Parathyroid adenoma (tissue), 2 donors: ENCODE measurements around the gene PRUNE2.

Experiments
- H2AFZ ChIP-seq: fragments of 300-600 bp; sonication (generic); one replicate; pipeline ENCODE4 v1.7.0; 2017; ENCODE audit warnings: antibody characterized with exemption, mild to moderate bottlenecking
- H3K27ac ChIP-seq: fragments of 300-600 bp; sonication (generic); one replicate; pipeline ENCODE4 v1.7.0; 2017
- H3K27me3 ChIP-seq: fragments of 300-600 bp; sonication (generic); one replicate; pipeline ENCODE4 v1.7.0; 2017; ENCODE audit warnings: low read length; ENCODE audit not compliant: control insufficient read depth, insufficient read depth
- H3K36me3 ChIP-seq: fragments of 300-600 bp; sonication (generic); one replicate; pipeline ENCODE4 v1.7.0; 2017; ENCODE audit warnings: low read length; ENCODE audit not compliant: control insufficient read depth, insufficient read depth
- H3K4me1 ChIP-seq: fragments of 300-600 bp; sonication (generic); one replicate; pipeline ENCODE4 v1.7.0; 2017; ENCODE audit warnings: control low read depth
- H3K4me2 ChIP-seq: fragments of 300-600 bp; sonication (generic); one replicate; pipeline ENCODE4 v1.7.0; 2017; ENCODE audit warnings: low read length
- H3K4me3 ChIP-seq: fragments of 300-600 bp; sonication (generic); one replicate; pipeline ENCODE4 v1.7.0; 2017; ENCODE audit warnings: low read depth, low read length
- H3K79me2 ChIP-seq: fragments of 300-600 bp; sonication (generic); one replicate; pipeline ENCODE4 v1.7.0; 2017; ENCODE audit warnings: control low read depth
- H3K9ac ChIP-seq: fragments of 300-600 bp; sonication (generic); one replicate; pipeline ENCODE4 v1.7.0; 2017; ENCODE audit warnings: mild to moderate bottlenecking
- H3K9me3 ChIP-seq: fragments of 300-600 bp; sonication (generic); one replicate; pipeline ENCODE4 v1.7.0; 2017; ENCODE audit warnings: low read length; ENCODE audit not compliant: control insufficient read depth
- TF ChIP-seq, protein P1 (sequence below): fragments of 300-600 bp; sonication (generic); IDR thresholded peaks from one replicate; pipeline ENCODE4 v1.7.0; 2017; ENCODE audit warnings: antibody characterized with exemption, mild to moderate bottlenecking
- donor health status: primary hyperparathyroidism.

Gene PRUNE2

DNA sequence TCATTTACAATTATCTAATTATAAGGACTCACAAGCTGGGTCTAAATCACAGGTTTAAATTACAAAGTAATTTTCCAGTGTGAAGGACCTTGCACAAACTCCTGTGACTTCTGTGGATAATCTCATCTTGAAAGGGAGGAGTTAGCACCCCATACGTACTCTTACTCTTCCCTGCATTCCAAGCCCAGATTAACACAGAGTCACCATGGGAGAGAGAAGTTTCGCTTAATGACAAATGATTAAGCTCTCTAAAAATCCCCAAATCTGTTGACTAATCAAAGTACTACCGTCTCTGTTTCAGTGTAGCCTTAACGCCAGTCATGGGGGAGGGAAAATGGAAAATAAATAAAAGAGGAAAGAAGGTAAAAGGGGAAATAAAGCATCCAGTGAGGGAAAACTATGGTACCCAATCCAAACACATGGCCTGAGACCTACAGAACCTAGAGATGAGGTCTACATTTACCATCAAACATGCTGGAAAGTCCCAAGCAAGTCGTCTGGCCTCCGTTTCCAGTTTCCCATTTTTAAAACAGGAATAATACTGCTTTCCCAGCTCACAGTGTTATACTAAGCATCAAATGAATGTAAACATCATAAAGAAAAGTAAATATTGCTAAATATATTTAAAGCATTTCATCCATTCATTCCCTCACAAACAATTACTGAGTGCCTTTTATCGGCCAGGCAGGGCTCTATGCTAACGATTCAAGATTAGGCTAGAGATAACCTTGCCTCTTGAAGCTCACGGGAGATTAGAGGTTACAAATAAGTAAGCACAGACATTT is 78.4 kb downstream of the PRUNE2 start:
- Histone ChIP-seq H3K4me3 (no peak overlapping the region), H3K4me2 (no peak overlapping the region), H3K9me3 (no peaks in the 10 kb centered on the region), H3K36me3 (no peaks in the 10 kb centered on the region), H2AFZ (no peak overlapping the region), H3K27ac (no peak overlapping the region), H3K4me1 (no peaks in the 10 kb centered on the region), H3K27me3 (no peaks in the 10 kb centered on the region), H3K9ac (no peak overlapping the region), H3K79me2 (no peaks in the 10 kb centered on the region)
- TF ChIP-seq, protein P1, sequence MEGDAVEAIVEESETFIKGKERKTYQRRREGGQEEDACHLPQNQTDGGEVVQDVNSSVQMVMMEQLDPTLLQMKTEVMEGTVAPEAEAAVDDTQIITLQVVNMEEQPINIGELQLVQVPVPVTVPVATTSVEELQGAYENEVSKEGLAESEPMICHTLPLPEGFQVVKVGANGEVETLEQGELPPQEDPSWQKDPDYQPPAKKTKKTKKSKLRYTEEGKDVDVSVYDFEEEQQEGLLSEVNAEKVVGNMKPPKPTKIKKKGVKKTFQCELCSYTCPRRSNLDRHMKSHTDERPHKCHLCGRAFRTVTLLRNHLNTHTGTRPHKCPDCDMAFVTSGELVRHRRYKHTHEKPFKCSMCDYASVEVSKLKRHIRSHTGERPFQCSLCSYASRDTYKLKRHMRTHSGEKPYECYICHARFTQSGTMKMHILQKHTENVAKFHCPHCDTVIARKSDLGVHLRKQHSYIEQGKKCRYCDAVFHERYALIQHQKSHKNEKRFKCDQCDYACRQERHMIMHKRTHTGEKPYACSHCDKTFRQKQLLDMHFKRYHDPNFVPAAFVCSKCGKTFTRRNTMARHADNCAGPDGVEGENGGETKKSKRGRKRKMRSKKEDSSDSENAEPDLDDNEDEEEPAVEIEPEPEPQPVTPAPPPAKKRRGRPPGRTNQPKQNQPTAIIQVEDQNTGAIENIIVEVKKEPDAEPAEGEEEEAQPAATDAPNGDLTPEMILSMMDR, result no peak

DNA sequence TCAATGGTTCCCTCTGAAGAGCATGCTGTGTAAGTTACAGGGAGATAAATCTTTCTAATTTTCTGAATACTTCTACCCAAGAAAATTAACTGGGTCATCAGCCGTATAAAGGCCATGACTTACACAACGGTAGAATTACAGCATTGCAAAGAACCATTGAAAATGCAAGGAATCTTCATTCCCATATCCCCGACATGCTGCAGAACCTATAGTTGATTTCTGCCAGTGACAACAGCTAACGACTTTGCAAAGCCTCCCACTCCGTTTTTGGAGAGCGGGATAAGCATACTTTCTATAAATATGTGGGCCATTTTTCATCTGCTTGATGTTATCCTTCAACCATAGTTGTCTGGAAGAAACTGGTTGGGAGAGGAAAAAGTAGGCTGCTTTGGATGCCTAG is 85.5 kb downstream of the PRUNE2 start:
- no peaks in the 10 kb centered on the region for H3K27me3 ChIP-seq
- H3K9me3 ChIP-seq, result no peaks in the 10 kb centered on the region
- TF ChIP-seq, protein P1, result no peak
- no peaks in the 10 kb centered on the region for H3K4me1 ChIP-seq
- H3K27ac ChIP-seq, result no peak overlapping the region
- no peak overlapping the region for H2AFZ ChIP-seq
- no peak overlapping the region for H3K4me2 ChIP-seq
- H3K9ac ChIP-seq, result no peak overlapping the region
- H3K36me3 ChIP-seq, result no peaks in the 10 kb centered on the region
- H3K4me3 ChIP-seq, result no peak overlapping the region
- no peaks in the 10 kb centered on the region for H3K79me2 ChIP-seq

DNA sequence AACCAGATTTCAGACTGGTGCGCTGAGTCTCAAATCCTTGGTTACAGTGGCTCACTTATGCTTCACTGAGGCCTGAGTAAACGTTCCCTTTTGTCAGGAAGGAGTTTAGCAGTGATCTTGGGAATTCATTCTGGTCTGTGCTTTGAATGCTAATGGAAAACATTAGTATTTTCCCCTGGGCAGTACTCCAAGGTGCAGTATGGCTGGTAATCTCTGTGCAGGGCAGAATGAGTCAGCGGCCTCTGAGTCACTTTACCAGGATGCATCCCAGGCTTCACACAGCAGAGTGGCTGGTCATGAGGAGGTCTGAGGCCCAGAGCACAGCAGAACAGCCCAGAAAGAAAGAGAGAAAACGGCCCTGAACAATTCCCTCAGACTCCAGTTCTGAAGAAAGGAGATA is 87.6 kb downstream of the PRUNE2 start:
- Histone ChIP-seq H3K79me2 (no peaks in the 10 kb centered on the region), H2AFZ (no peak overlapping the region), H3K27ac (no peak overlapping the region), H3K9me3 (no peaks in the 10 kb centered on the region), H3K36me3 (no peaks in the 10 kb centered on the region), H3K4me1 (no peaks in the 10 kb centered on the region), H3K9ac (no peak overlapping the region), H3K4me2 (no peak overlapping the region), H3K27me3 (no peaks in the 10 kb centered on the region), H3K4me3 (no peak overlapping the region)
- TF ChIP-seq, protein P1, result no peak

DNA sequence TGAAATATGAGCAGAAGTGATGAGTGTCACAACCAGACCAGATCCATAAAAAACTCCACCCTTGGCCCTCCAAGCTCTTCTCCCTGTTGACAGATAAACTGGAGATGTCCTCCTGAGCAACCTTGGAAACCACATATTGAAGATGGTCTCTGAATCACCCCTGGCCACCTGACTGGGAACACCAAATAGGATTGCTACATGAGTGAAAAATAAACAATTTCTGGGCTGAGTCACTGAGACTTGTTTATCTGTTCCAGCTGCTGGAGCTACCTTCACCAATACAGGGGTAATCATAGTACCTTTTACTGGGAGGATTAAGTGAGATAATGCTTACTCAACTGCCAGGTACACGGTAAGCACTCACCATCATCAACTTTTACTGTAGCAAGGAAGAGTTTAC is 88.4 kb downstream of the PRUNE2 start:
- Histone ChIP-seq H3K4me2 (no peak overlapping the region), H3K27ac (no peak overlapping the region), H3K27me3 (no peaks in the 10 kb centered on the region), H3K9ac (no peak overlapping the region), H2AFZ (no peak overlapping the region), H3K9me3 (no peaks in the 10 kb centered on the region), H3K4me3 (no peak overlapping the region), H3K4me1 (no peaks in the 10 kb centered on the region), H3K36me3 (no peaks in the 10 kb centered on the region), H3K79me2 (no peaks in the 10 kb centered on the region)
- TF ChIP-seq, protein P1, result no peak

DNA sequence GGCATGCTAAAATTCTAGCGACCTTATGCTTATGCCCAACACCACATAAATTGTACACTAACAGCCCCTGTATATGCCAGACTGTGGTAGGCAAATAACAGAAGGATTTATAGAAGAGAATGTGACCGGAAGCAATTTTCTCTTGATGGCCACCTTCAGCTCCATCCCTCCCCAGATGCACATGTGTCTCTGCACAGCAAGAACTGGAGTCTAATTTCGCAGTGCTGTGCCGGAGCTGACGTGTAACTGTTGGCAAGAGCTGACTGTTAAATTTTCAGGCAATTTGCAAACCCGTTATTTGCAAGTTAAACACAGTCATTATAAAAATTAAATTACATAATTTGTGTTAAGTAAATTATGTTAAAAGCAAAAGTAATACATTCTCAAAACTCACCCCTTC is 93.3 kb downstream of the PRUNE2 start:
- Histone ChIP-seq H3K36me3 (no peaks in the 10 kb centered on the region), H3K9me3 (no peaks in the 10 kb centered on the region), H3K4me3 (no peak overlapping the region), H3K79me2 (no peaks in the 10 kb centered on the region), H3K9ac (no peak overlapping the region), H2AFZ (no peak overlapping the region), H3K4me1 (no peaks in the 10 kb centered on the region), H3K27me3 (no peaks in the 10 kb centered on the region), H3K4me2 (no peak overlapping the region), H3K27ac (no peak overlapping the region)
- TF ChIP-seq, protein P1, result no peak
